Sigmoid colon (tissue), 7 donors: ENCODE results near the gene ANO2. TPM values are rescaled to one million over a fixed set of nuclear protein-coding genes. Genes with fewer than 3 reads are reported as not detected.
A peak's percentile ranks its signal among the peaks of the same experiment; 100 is the strongest.

Experiments used
- DNase-seq: peaks from one replicate; pipeline ENCODE4 v3.0.0-alpha.2; 2019
- H3K27ac ChIP-seq, 4 donors: fragments of 200-600 bp; sonication (generic); one replicate each; pipeline ENCODE4 v1.5.1; 2016 to 2019; ENCODE audit warnings: mild to moderate bottlenecking in 1 of 4
- H3K27me3 ChIP-seq, 3 donors: fragments of 200-600 bp; sonication (generic); one replicate each; pipeline ENCODE4 v1.5.1; 2019; ENCODE audit warnings: mild to moderate bottlenecking in 1 of 3
- H3K36me3 ChIP-seq, 4 donors: fragments of 200-600 bp; sonication (generic); one replicate each; pipeline ENCODE4 v1.5.1; 2016 to 2019
- H3K4me1 ChIP-seq, 4 donors: fragments of 200-600 bp; sonication (generic); one replicate each; pipeline ENCODE4 v1.5.1; 2017 to 2019
- H3K4me3 ChIP-seq, 4 donors: fragments of 200-600 bp; sonication (generic); one replicate each; pipeline ENCODE4 v1.5.1; 2017 to 2019; ENCODE audit warnings: mild to moderate bottlenecking in 2 of 4, moderate library complexity in 1 of 4
- H3K9me3 ChIP-seq, 4 donors: fragments of 200-600 bp in 3 of 4; sonication (generic) in 3 of 4; one replicate each; pipeline versions ENCODE4 v1.5.1 to v1.6.1; 2013 to 2019
- CTCF ChIP-seq, 4 experiments: fragments of 450-650 bp in 3 of 4; fragments of 200-600 bp in 1 of 4; IDR thresholded peaks; one replicate each; pipeline ENCODE4 v1.5.1; 2016 to 2019; ENCODE audit warnings: antibody characterized with exemption in 4 of 4, mild to moderate bottlenecking in 3 of 4, moderate library complexity in 2 of 4
- EP300 ChIP-seq, 4 donors: sonication (generic); formaldehyde crosslinking; IDR thresholded peaks; one replicate each; pipeline ENCODE4 v1.6.1; 2017; ENCODE audit warnings: antibody characterized with exemption in 4 of 4
- POLR2A ChIP-seq, 2 donors: fragments of 450-650 bp; IDR thresholded peaks; one replicate each; pipeline ENCODE4 v1.6.1; 2016; ENCODE audit warnings: antibody characterized with exemption in 2 of 2, mild to moderate bottlenecking in 2 of 2, moderate library complexity in 2 of 2
- POLR2AphosphoS5 ChIP-seq, 4 donors: sonication (generic); formaldehyde crosslinking; IDR thresholded peaks; one replicate each; pipeline ENCODE4 v1.6.1; 2017; ENCODE audit warnings: antibody characterized with exemption in 4 of 4
- WGBS, 2 donors: extraction: QIAGEN DNeasy Blood & Tissue Kit; methylation state at CpG; one replicate each; pipeline ENCODE4 v1.1.7; 2013; 5-methylcytosine and 5-hydroxymethylcytosine counted together
- intact Hi-C: fragments of 100-400 bp; cut with DNase I; formaldehyde crosslinking; loops from one replicate; pipeline ENCODE4 v1.15.1; 2023
- polyA plus RNA-seq, 3 donors: library from polyadenylated mRNA; stranded (reverse); fragments of 200-250 nt; gene quantifications; one replicate each; pipeline ENCODE4 v1.2.3, GENCODE V29; 2013
- total RNA-seq, 4 donors: library from RNA; depleted of rRNA; stranded (reverse); fragments of >200 nt; gene quantifications; one replicate each; pipeline ENCODE4 v1.1.0, GENCODE V29; 2016
- donor health status: healthy with polysubstance abuse.
- donor health status: Bipolar disorder and iron deficiency.
- donor health status: healthy.

The ANO2 gene
- total and polyA plus RNA-seq, 7 donors: 0.46 to 4.3 (median 1.8) TPM; not detected in 1

GRCh38 chr12:5987573-5987972 lies 42.5 kb upstream of the ANO2 start:
- TF ChIP-seq POLR2AphosphoS5 (IDR thresholded peaks at IDR 0.05): peak in 2 of 4 donors; percentile 69 to 73
- TF ChIP-seq CTCF (IDR thresholded peaks at IDR 0.05): no peak
- Histone ChIP-seq H3K27ac (peak overlapping the region in 2 of 4 donors; percentile 59 to 74), H3K4me1 (peaks cover 0 to 20% (median 11%) of the 10 kb centered on the region in 4 donors), H3K4me3 (no peak overlapping the region), H3K36me3 (no peaks in the 10 kb centered on the region), H3K9me3 (no peaks in the 10 kb centered on the region), H3K27me3 (no peaks in the 10 kb centered on the region)
- intact Hi-C loops: loop anchor here (5.0 kb wide), 1 partner anchor 195 kb away; no protein-coding TSS in a partner anchor
- 82 to 85% methylated on average over 5 of the region's 5 CpGs for WGBS, 2 donors
- DNase-seq: no peak

- Histone ChIP-seq H3K27ac (no peak overlapping the region), H3K36me3 (no peaks in the 10 kb centered on the region), H3K4me3 (no peak overlapping the region), H3K27me3 (no peaks in the 10 kb centered on the region), H3K4me1 (peaks cover 0 to 20% (median 11%) of the 10 kb centered on the region in 4 donors), H3K9me3 (no peaks in the 10 kb centered on the region)
- intact Hi-C loops: loop anchor here (5.0 kb wide), 1 partner anchor 197 kb away; no protein-coding TSS in a partner anchor
- WGBS, 2 donors: 66 to 75% methylated on average over 8 of the region's 8 CpGs
- TF ChIP-seq POLR2AphosphoS5 (IDR thresholded peaks at IDR 0.05) (no peak), EP300 (IDR thresholded peaks at IDR 0.05) (no peak), POLR2A (IDR thresholded peaks at IDR 0.05) (no peak), CTCF (IDR thresholded peaks at IDR 0.05) (no peak)
- no peak for DNase-seq
Observed at GRCh38 chr12:5985471-5985870, 40.4 kb upstream of the ANO2 start.

GRCh38 chr12:5984873-5985272 lies 39.8 kb upstream of the ANO2 start:
- Histone ChIP-seq H3K27me3 (no peaks in the 10 kb centered on the region), H3K4me3 (no peak overlapping the region), H3K27ac (no peak overlapping the region), H3K9me3 (no peaks in the 10 kb centered on the region), H3K36me3 (no peaks in the 10 kb centered on the region), H3K4me1 (peaks cover 0 to 20% (median 11%) of the 10 kb centered on the region in 4 donors)
- WGBS, 2 donors: 70 to 82% methylated on average over 9 of the region's 9 CpGs
- intact Hi-C loops: loop anchor here (5.0 kb wide), 1 partner anchor 197 kb away; no protein-coding TSS in a partner anchor
- no peak for TF ChIP-seq POLR2AphosphoS5 (IDR thresholded peaks at IDR 0.05)
- TF ChIP-seq POLR2A (IDR thresholded peaks at IDR 0.05): no peak
- no peak for TF ChIP-seq EP300 (IDR thresholded peaks at IDR 0.05)
- TF ChIP-seq CTCF (IDR thresholded peaks at IDR 0.05): no peak
- no peak for DNase-seq

GRCh38 chr12:5982106-5982505 lies 37.0 kb upstream of the ANO2 start:
- H3K4me3 ChIP-seq: no peak overlapping the region
- peaks cover 0 to under 1% (median 0%) of the 10 kb centered on the region in 4 donors for H3K4me1 ChIP-seq
- 71 to 82% methylated on average over 4 of the region's 4 CpGs for WGBS, 2 donors
- no peaks in the 10 kb centered on the region for H3K36me3 ChIP-seq
- TF ChIP-seq POLR2A (IDR thresholded peaks at IDR 0.05): no peak
- no peak for TF ChIP-seq EP300 (IDR thresholded peaks at IDR 0.05)
- TF ChIP-seq CTCF (IDR thresholded peaks at IDR 0.05): no peak
- TF ChIP-seq POLR2AphosphoS5 (IDR thresholded peaks at IDR 0.05): no peak
- H3K9me3 ChIP-seq: no peaks in the 10 kb centered on the region
- intact Hi-C loops: no loop called here
- DNase-seq: no peak
- no peak overlapping the region for H3K27ac ChIP-seq
- H3K27me3 ChIP-seq: no peaks in the 10 kb centered on the region

GRCh38 chr12:5977556-5977955 lies 32.5 kb upstream of the ANO2 start:
- TF ChIP-seq CTCF (IDR thresholded peaks at IDR 0.05): no peak
- TF ChIP-seq POLR2A (IDR thresholded peaks at IDR 0.05): no peak
- no peak for TF ChIP-seq POLR2AphosphoS5 (IDR thresholded peaks at IDR 0.05)
- no peak for TF ChIP-seq EP300 (IDR thresholded peaks at IDR 0.05)
- WGBS, 2 donors: 84 to 88% methylated on average over 6 of the region's 6 CpGs
- no peak overlapping the region for H3K27ac ChIP-seq

More at GRCh38 chr12:5977556-5977955, 32.5 kb upstream of the ANO2 start:
- no peak overlapping the region for H3K4me3 ChIP-seq
- intact Hi-C loops: no loop called here
- H3K9me3 ChIP-seq: no peaks in the 10 kb centered on the region
- H3K27me3 ChIP-seq: no peaks in the 10 kb centered on the region
- DNase-seq: no peak
- H3K4me1 ChIP-seq: no peaks in the 10 kb centered on the region
- no peaks in the 10 kb centered on the region for H3K36me3 ChIP-seq
